ENCODE measurements around the gene UBQLN3.

DNA sequence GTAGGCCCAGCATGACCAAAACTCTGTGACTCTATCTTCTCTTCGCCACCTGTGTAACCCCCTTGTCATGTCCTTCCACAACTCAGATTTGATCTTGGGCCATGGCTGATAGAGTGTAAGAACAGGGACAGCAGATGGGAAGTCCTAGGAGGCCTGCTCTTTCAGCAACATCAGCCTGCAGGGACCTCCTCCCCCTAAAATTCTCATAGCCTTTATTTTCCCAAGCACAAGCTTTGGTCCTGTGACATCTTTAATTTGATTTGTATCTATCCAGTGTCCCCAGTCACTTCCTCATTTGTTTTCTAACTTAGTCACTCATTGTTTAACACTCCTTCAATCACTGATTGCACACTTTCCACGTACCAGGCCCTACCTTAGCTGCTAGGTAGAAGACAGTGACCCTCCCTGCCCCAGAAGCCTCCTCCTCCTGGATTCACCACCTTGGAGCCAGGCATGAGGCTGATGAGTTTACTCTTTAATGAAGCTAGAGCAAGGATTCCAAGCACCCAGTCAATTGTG lies 5.3 kb downstream of the UBQLN3 start:
- no peak for TF ChIP-seq SP1 (IDR thresholded peaks at IDR 0.05)
- no peak for TF ChIP-seq LEF1 (IDR thresholded peaks at IDR 0.05; ENCODE audit: borderline replicate concordance)
- TF ChIP-seq FOXM1 (IDR thresholded peaks at IDR 0.05; ENCODE audit: borderline replicate concordance) = no peak
- no peak for TF ChIP-seq FOXA1 (IDR thresholded peaks at IDR 0.05)
